SK-N-SH treated with all-trans-retinoic acid at 6 μM for 48 hours (cell line): ENCODE measurements around the gene CDH11.

ENCODE experiments used
- ATAC-seq: fragments of 200-7000 bp; cut with Tn5 transposase; 3 replicates; pipeline ENCODE4 v1.9.1; 2020; ENCODE audit warnings: mild to moderate bottlenecking, moderate library complexity
- BACH2 ChIP-seq: fragments of 250-450 bp; sonication (Bioruptor Pico); IDR thresholded peaks from 2 replicates; pipeline ENCODE4 v1.9.0; 2021; ENCODE audit warnings: mild to moderate bottlenecking, borderline replicate concordance
- CSDC2 ChIP-seq: fragments of 250-450 bp; sonication (Bioruptor Pico); IDR thresholded peaks from 2 replicates; pipeline ENCODE4 v1.5.0; 2020; ENCODE audit warnings: mild to moderate bottlenecking, moderate library complexity
- ESRRG ChIP-seq: fragments of 250-450 bp; sonication (Bioruptor Pico); IDR thresholded peaks from 2 replicates; pipeline ENCODE4 v1.6.1; 2021; ENCODE audit warnings: mild to moderate bottlenecking
- GLIS3 ChIP-seq: fragments of 250-450 bp; sonication (Bioruptor Pico); IDR thresholded peaks from 2 replicates; pipeline ENCODE4 v1.5.0; 2020; ENCODE audit warnings: mild to moderate bottlenecking, moderate library complexity
- ISL1 ChIP-seq: fragments of 250-450 bp; sonication (Bioruptor Pico); IDR thresholded peaks from 2 replicates; pipeline ENCODE4 v2.1.2; 2022; ENCODE audit warnings: mild to moderate bottlenecking, moderate library complexity
- OSR1 ChIP-seq: fragments of 250-450 bp; sonication (Bioruptor Pico); IDR thresholded peaks from 2 replicates; pipeline ENCODE4 v1.8.0; 2022; ENCODE audit warnings: moderate library complexity, mild to moderate bottlenecking, inconsistent platforms
- PPARA ChIP-seq: fragments of 250-450 bp; sonication (Bioruptor Pico); IDR thresholded peaks from 2 replicates; pipeline ENCODE4 v1.5.0; 2020; ENCODE audit warnings: mild to moderate bottlenecking, borderline replicate concordance
- RARB ChIP-seq: fragments of 250-450 bp; sonication (Bioruptor Pico); IDR thresholded peaks from 2 replicates; pipeline ENCODE4 v1.8.0; 2021; ENCODE audit warnings: mild to moderate bottlenecking, moderate library complexity
- SNAI2 ChIP-seq: fragments of 250-450 bp; sonication (Bioruptor Pico); IDR thresholded peaks from 2 replicates; pipeline ENCODE4 v1.5.0; 2020; ENCODE audit warnings: mild to moderate bottlenecking, moderate library complexity
- TCF4 ChIP-seq: fragments of 250-450 bp; sonication (Bioruptor Pico); IDR thresholded peaks from 2 replicates; pipeline ENCODE4 v1.8.0; 2021; ENCODE audit warnings: mild to moderate bottlenecking, moderate library complexity, borderline replicate concordance
- TOX ChIP-seq: fragments of 250-450 bp; sonication (Bioruptor Pico); IDR thresholded peaks from 2 replicates; pipeline ENCODE4 v1.8.0; 2021; ENCODE audit warnings: mild to moderate bottlenecking, moderate library complexity, borderline replicate concordance
- ZC3H10 ChIP-seq: fragments of 250-450 bp; sonication (Bioruptor Pico); IDR thresholded peaks from 2 replicates; pipeline ENCODE4 v1.5.1; 2021; ENCODE audit warnings: mild to moderate bottlenecking, moderate library complexity
- ZFP3 ChIP-seq: fragments of 250-450 bp; sonication (Bioruptor Pico); IDR thresholded peaks from 2 replicates; pipeline ENCODE4 v1.5.0; 2020; ENCODE audit warnings: mild to moderate bottlenecking, moderate library complexity
- ZFP30 ChIP-seq: fragments of 450-650 bp; formaldehyde crosslinking; IDR thresholded peaks from 2 replicates; pipeline ENCODE4 v1.5.0; 2022; ENCODE audit warnings: mild to moderate bottlenecking, moderate library complexity
- ZNF565 ChIP-seq: fragments of 450-650 bp; formaldehyde crosslinking; conservative IDR thresholded peaks from 2 replicates; pipeline ENCODE4 v1.5.0; 2020; ENCODE audit warnings: low read depth, mild to moderate bottlenecking, moderate library complexity
- ZNF70 ChIP-seq: fragments of 450-650 bp; formaldehyde crosslinking; IDR thresholded peaks from 2 replicates; pipeline ENCODE4 v1.5.0; 2020; ENCODE audit warnings: mild to moderate bottlenecking, moderate library complexity
- ZNF8 ChIP-seq: fragments of 450-650 bp; formaldehyde crosslinking; IDR thresholded peaks from 2 replicates; pipeline ENCODE4 v1.5.0; 2020; ENCODE audit warnings: mild to moderate bottlenecking, moderate library complexity
- TF ChIP-seq, protein P1 (sequence below): fragments of 250-450 bp; sonication (Bioruptor Pico); IDR thresholded peaks from 2 replicates; pipeline ENCODE4 v1.8.0; 2021; ENCODE audit warnings: low read depth, mild to moderate bottlenecking, moderate library complexity, borderline replicate concordance
- TF ChIP-seq, protein P2 (sequence below): fragments of 250-450 bp; sonication (Bioruptor Pico); IDR thresholded peaks from 2 replicates; pipeline ENCODE4 v1.8.0; 2020; ENCODE audit warnings: mild to moderate bottlenecking, moderate library complexity, borderline replicate concordance
- TF ChIP-seq, protein P3 (sequence below): fragments of 250-450 bp; sonication (Bioruptor Pico); IDR thresholded peaks from 2 replicates; pipeline ENCODE4 v1.5.0; 2020; ENCODE audit warnings: mild to moderate bottlenecking, moderate library complexity
- TF ChIP-seq, protein P4 (sequence below): fragments of 250-450 bp; sonication (Bioruptor Pico); IDR thresholded peaks from 2 replicates; pipeline ENCODE4 v1.5.1; 2020; ENCODE audit warnings: low read depth, mild to moderate bottlenecking, moderate library complexity

CDH11 gene

DNA sequence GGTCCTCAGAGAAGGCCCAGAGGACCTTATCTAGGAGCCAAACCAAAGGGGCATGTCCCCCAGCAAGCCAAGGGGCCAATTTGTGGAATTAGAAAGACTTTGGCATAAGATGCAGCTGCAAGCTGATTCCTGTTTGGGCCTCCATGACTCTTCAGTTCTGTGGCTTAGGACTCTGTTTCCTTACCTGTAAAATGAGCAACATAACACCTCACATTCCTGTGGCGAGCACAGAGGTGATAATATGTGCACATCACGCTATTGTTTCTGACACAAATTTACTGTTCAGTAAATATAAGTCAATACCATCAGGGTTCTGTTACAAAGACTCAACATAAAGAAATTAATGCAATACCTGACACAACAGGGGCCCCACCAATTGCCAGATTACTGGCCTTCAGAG is 57.7 kb downstream of the CDH11 start:
- no peak for ATAC-seq

DNA sequence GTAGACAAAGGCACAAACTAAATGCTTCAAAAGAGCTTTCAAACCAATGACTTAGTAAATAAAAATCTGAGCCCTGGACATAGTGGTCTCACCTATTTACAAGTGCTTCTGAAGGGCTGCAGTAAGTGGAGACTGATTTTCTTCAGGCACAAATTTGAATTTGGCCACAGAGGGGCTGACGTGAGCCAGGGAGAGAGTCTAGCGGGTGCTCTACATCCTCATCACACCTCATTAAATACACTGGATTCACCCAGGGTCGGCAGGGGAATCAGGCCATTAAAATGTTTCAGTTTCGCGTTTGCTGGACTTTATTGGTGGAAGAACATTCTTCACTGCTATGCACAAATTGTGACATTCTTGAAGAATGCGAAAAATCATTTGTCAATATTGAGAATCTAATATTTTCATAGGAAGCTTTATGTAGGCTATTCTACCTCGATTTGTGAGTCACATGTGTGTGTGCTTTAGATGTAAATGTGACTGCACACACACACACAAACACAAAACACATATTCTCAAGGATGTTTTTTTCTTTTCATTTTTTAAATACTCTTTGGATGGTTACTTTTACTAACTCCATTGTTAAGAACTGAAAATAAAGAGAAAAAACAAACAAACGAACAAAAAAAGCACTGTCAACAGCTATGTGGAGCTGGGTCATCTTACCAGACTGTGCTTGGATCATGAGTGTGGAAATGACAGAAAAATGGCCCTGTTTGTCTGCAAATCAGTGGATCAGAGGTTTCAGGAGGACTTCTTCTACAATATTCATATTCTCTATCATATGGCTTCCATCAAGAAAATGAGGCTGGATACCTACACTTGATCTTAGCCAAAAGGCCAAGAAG is 58.9 kb downstream of the CDH11 start:
- no peak for ATAC-seq
- TF ChIP-seq RARB (CRISPR knock-in tag) = no peak
- no peak for TF ChIP-seq ZNF70 (CRISPR knock-in tag)
- TF ChIP-seq, protein P1, sequence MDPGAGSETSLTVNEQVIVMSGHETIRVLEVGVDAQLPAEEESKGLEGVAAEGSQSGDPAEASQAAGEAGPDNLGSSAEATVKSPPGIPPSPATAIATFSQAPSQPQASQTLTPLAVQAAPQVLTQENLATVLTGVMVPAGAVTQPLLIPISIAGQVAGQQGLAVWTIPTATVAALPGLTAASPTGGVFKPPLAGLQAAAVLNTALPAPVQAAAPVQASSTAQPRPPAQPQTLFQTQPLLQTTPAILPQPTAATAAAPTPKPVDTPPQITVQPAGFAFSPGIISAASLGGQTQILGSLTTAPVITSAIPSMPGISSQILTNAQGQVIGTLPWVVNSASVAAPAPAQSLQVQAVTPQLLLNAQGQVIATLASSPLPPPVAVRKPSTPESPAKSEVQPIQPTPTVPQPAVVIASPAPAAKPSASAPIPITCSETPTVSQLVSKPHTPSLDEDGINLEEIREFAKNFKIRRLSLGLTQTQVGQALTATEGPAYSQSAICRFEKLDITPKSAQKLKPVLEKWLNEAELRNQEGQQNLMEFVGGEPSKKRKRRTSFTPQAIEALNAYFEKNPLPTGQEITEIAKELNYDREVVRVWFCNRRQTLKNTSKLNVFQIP (CRISPR knock-in tag) = no peak
- TF ChIP-seq CSDC2 (CRISPR knock-in tag) = no peak
- no peak for TF ChIP-seq TCF4 (CRISPR knock-in tag)
- TF ChIP-seq, protein P2, sequence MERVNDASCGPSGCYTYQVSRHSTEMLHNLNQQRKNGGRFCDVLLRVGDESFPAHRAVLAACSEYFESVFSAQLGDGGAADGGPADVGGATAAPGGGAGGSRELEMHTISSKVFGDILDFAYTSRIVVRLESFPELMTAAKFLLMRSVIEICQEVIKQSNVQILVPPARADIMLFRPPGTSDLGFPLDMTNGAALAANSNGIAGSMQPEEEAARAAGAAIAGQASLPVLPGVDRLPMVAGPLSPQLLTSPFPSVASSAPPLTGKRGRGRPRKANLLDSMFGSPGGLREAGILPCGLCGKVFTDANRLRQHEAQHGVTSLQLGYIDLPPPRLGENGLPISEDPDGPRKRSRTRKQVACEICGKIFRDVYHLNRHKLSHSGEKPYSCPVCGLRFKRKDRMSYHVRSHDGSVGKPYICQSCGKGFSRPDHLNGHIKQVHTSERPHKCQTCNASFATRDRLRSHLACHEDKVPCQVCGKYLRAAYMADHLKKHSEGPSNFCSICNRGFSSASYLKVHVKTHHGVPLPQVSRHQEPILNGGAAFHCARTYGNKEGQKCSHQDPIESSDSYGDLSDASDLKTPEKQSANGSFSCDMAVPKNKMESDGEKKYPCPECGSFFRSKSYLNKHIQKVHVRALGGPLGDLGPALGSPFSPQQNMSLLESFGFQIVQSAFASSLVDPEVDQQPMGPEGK = no peak
- no peak for TF ChIP-seq OSR1 (CRISPR knock-in tag)
- no peak for TF ChIP-seq ZFP30 (CRISPR knock-in tag)
- no peak for TF ChIP-seq PPARA (CRISPR knock-in tag)
- TF ChIP-seq ZFP3 (CRISPR knock-in tag) = no peak
- TF ChIP-seq, protein P3, sequence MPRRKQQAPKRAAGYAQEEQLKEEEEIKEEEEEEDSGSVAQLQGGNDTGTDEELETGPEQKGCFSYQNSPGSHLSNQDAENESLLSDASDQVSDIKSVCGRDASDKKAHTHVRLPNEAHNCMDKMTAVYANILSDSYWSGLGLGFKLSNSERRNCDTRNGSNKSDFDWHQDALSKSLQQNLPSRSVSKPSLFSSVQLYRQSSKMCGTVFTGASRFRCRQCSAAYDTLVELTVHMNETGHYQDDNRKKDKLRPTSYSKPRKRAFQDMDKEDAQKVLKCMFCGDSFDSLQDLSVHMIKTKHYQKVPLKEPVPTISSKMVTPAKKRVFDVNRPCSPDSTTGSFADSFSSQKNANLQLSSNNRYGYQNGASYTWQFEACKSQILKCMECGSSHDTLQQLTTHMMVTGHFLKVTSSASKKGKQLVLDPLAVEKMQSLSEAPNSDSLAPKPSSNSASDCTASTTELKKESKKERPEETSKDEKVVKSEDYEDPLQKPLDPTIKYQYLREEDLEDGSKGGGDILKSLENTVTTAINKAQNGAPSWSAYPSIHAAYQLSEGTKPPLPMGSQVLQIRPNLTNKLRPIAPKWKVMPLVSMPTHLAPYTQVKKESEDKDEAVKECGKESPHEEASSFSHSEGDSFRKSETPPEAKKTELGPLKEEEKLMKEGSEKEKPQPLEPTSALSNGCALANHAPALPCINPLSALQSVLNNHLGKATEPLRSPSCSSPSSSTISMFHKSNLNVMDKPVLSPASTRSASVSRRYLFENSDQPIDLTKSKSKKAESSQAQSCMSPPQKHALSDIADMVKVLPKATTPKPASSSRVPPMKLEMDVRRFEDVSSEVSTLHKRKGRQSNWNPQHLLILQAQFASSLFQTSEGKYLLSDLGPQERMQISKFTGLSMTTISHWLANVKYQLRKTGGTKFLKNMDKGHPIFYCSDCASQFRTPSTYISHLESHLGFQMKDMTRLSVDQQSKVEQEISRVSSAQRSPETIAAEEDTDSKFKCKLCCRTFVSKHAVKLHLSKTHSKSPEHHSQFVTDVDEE = no peak
- TF ChIP-seq TOX (CRISPR knock-in tag) = no peak
- TF ChIP-seq, protein P4, sequence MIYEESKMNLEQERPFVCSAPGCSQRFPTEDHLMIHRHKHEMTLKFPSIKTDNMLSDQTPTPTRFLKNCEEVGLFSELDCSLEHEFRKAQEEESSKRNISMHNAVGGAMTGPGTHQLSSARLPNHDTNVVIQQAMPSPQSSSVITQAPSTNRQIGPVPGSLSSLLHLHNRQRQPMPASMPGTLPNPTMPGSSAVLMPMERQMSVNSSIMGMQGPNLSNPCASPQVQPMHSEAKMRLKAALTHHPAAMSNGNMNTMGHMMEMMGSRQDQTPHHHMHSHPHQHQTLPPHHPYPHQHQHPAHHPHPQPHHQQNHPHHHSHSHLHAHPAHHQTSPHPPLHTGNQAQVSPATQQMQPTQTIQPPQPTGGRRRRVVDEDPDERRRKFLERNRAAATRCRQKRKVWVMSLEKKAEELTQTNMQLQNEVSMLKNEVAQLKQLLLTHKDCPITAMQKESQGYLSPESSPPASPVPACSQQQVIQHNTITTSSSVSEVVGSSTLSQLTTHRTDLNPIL (CRISPR knock-in tag) = no peak

More for the DNA sequence above, 57.7 kb downstream of the CDH11 start:
- no peak for TF ChIP-seq ZNF8 (CRISPR knock-in tag)
- TF ChIP-seq SNAI2 = no peak
- TF ChIP-seq, protein P4 (CRISPR knock-in tag) = no peak
- TF ChIP-seq ZFP30 (CRISPR knock-in tag) = no peak
- TF ChIP-seq ZC3H10 = no peak
- no peak for TF ChIP-seq TCF4 (CRISPR knock-in tag)
- TF ChIP-seq ZNF565 = no peak
- TF ChIP-seq CSDC2 (CRISPR knock-in tag) = no peak
- TF ChIP-seq ZFP3 (CRISPR knock-in tag) = no peak
- TF ChIP-seq PPARA (CRISPR knock-in tag) = no peak
- no peak for TF ChIP-seq OSR1 (CRISPR knock-in tag)
- no peak for TF ChIP-seq TOX (CRISPR knock-in tag)
- TF ChIP-seq, protein P3 = no peak
- TF ChIP-seq ESRRG = no peak
- TF ChIP-seq ISL1 = no peak
- TF ChIP-seq GLIS3 = no peak
- TF ChIP-seq, protein P1 (CRISPR knock-in tag) = no peak
- TF ChIP-seq ZNF70 (CRISPR knock-in tag) = no peak
- TF ChIP-seq BACH2 = no peak
